ENCODE data around the gene GLI3. TPM values are rescaled to one million over a fixed set of nuclear protein-coding genes. Genes with fewer than 3 reads are reported as not detected.

GLI3 gene
- polyA plus RNA-seq, 6 donors from 2014 or later: not detected

- no peaks in the 10 kb centered on the region for H3K9me3 Mint-ChIP-seq
- H3K36me3 Mint-ChIP-seq: no peaks in the 10 kb centered on the region
- H3K27ac Mint-ChIP-seq: peak overlapping the region in 1 of 6 donors; percentile 74
- no peaks in the 10 kb centered on the region for H3K4me1 Mint-ChIP-seq
- H3K4me3 Mint-ChIP-seq: no peak overlapping the region
- no peak for ATAC-seq (ENCODE audit: low read depth in 2 of 2)
- peaks cover 0 to 6% (median 5%) of the 10 kb centered on the region in 3 donors for H3K27me3 Mint-ChIP-seq
- DNase-seq: no peak
Measured at GRCh38 chr7:41969561-41970105, 267.4 kb downstream of the GLI3 start.

GRCh38 chr7:41967156-41967555 is 269.9 kb downstream of the GLI3 start:
- peaks cover 8 to 9% (median 8%) of the 10 kb centered on the region in 3 donors for H3K27me3 Mint-ChIP-seq
- no peaks in the 10 kb centered on the region for H3K4me1 Mint-ChIP-seq
- H3K9me3 Mint-ChIP-seq: peaks cover 0 to 2% (median 0%) of the 10 kb centered on the region in 7 donors
- H3K4me3 Mint-ChIP-seq: no peak overlapping the region
- no peaks in the 10 kb centered on the region for H3K36me3 Mint-ChIP-seq
- no peak for DNase-seq
- no peak overlapping the region for H3K27ac Mint-ChIP-seq
- no peak for ATAC-seq (ENCODE audit: low read depth in 2 of 2)

DNA sequence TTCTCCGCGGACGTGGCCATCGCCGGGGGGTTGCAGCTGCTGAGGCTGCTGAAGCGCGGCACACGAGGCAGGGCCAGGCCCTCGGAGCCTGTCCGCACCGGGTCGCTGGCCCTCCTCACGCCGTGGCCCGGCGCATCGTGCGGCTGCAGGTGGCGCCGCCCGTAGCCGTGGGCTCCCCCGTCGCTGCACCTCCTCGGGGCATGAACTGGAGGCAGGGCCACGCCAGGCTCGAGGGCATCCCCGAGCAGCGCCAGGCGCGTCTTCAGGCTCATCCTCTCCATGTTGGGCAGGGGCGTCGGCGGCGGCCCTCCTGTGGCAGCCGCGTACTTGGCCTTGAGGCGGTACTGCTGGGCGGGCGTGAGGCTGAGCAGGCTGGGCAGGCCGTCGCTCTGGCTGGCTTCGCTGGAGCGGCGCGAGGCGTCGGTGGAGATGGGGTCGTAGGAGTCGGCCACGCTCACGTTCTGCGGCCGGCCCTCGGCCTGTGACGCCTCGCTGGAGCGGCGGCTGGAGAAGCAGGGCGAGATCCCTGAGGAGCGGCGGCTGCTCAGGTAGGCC is 271.0 kb downstream of the GLI3 start:
- Mint-ChIP-seq H3K36me3 (no peaks in the 10 kb centered on the region), H3K9me3 (peaks cover 0 to 2% (median 0%) of the 10 kb centered on the region in 7 donors), H3K4me1 (no peaks in the 10 kb centered on the region), H3K27ac (no peak overlapping the region), H3K27me3 (peaks cover 8 to 17% (median 14%) of the 10 kb centered on the region in 3 donors), H3K4me3 (no peak overlapping the region)
- DNase-seq (no peak), ATAC-seq (ENCODE audit: low read depth in 2 of 2) (no peak)

DNA sequence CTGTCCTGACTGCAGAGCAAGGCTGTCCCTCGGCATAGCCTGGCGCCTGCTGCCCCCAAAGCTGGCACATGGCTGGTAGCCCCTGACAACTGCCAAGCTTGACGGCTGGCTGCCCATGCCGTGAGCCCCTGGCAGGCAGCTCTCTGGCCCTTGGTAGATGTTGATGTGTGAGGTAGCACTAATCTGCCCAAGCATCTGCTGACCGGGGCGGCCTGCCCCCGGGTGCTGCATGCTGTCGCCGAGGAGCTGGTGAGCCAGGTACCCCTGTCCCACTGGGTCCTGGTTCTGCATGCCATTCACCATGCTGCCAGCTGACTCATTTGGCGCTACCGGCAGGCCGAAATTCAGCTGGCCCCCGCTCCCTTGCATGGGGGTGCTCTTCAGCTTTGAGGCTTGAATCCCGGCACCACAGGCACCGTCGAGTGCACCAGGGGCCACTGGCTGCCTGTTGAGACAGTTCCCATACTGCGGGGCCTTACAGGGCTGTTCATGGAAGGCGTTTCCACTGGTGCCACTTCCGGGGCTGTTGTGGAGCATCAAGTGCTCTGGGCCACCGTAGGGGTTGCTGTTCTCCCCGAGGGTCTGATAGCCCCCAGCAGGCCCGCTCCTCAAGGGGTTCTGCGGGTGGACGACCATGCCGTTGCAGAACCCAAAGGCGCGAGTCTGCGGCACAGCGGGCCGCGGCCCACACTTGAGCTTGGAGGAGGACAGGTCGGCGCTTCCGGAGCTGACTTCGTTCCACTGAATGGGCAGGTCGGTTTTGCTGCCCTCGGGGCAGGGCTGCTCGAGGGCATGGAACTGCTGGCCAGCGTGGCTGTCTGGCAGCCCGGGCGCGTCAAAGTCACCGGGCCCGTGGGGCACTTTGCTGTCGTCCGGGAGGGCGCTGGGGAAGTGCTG is 271.9 kb downstream of the GLI3 start:
- no peak overlapping the region for H3K27ac Mint-ChIP-seq
- DNase-seq (no peak), ATAC-seq (ENCODE audit: low read depth in 2 of 2) (no peak)
- peak overlapping the region in 1 of 8 donors; percentile 35 for H3K4me3 Mint-ChIP-seq
- H3K27me3 Mint-ChIP-seq: peaks cover 11 to 22% (median 20%) of the 10 kb centered on the region in 3 donors
- H3K4me1 Mint-ChIP-seq: no peaks in the 10 kb centered on the region
- H3K36me3 Mint-ChIP-seq: no peaks in the 10 kb centered on the region
- H3K9me3 Mint-ChIP-seq: peaks cover 0 to 2% (median 0%) of the 10 kb centered on the region in 7 donors

DNA sequence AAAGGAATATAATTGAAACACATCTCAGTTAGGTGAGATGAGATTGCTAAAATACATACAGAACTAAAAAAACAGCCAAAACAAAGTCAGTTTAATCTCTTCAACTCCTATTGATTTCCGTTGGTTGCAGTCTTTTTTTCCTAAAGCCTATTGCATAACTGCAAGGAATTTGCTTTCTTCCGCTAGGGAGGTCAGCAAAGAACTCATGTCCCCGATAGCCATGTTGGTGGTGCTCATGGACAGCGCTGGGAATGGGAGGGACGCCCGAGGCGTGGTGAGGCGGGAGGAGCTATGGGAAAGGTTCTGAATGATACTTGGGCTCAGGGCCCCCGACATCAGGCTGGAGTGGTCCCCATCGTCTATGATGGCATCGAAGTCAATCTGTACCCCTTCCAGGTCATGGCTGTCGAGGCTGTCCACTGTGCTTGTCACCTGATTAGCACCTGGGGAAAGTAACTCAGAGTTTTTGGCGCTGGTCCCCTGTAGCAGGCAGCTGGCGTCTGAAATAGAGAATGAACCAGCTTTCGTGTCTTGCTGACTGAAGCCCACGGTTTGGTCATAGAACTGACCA is 272.7 kb downstream of the GLI3 start:
- Mint-ChIP-seq H3K9me3 (peaks cover 0 to 2% (median 0%) of the 10 kb centered on the region in 7 donors), H3K27ac (no peak overlapping the region), H3K4me3 (no peak overlapping the region), H3K27me3 (peaks cover 18 to 27% (median 25%) of the 10 kb centered on the region in 3 donors), H3K36me3 (no peaks in the 10 kb centered on the region), H3K4me1 (no peaks in the 10 kb centered on the region)
- ATAC-seq (ENCODE audit: low read depth in 2 of 2): no peak
- DNase-seq: no peak

DNA sequence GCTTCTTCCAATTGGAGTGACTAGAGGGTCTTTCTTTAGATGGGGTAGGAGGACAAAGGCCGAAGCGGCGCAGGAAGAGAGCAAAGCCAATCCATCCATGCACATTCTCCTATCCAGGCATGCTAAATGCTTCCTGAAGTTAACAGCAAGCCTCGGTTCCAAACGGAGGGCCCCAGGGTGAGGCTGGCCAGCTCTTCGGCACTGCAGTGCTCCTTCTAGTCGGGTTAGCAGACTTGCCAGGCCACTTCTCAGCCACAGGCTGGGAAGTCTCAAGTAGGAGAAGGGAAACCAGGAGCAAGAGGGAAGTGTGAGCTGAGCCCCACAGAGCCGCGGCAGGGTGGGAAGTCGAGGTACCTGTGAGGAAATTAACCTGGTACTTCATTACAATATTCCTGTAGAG is 280.3 kb downstream of the GLI3 start:
- no peak for DNase-seq
- no peaks in the 10 kb centered on the region for H3K36me3 Mint-ChIP-seq
- H3K4me3 Mint-ChIP-seq: no peak overlapping the region
- H3K4me1 Mint-ChIP-seq: peaks cover 0 to 3% (median 0%) of the 10 kb centered on the region in 3 donors
- ATAC-seq (ENCODE audit: low read depth in 2 of 2): no peak
- H3K9me3 Mint-ChIP-seq: no peaks in the 10 kb centered on the region
- peaks cover 39 to 68% (median 52%) of the 10 kb centered on the region in 3 donors for H3K27me3 Mint-ChIP-seq
- H3K27ac Mint-ChIP-seq: no peak overlapping the region

DNA sequence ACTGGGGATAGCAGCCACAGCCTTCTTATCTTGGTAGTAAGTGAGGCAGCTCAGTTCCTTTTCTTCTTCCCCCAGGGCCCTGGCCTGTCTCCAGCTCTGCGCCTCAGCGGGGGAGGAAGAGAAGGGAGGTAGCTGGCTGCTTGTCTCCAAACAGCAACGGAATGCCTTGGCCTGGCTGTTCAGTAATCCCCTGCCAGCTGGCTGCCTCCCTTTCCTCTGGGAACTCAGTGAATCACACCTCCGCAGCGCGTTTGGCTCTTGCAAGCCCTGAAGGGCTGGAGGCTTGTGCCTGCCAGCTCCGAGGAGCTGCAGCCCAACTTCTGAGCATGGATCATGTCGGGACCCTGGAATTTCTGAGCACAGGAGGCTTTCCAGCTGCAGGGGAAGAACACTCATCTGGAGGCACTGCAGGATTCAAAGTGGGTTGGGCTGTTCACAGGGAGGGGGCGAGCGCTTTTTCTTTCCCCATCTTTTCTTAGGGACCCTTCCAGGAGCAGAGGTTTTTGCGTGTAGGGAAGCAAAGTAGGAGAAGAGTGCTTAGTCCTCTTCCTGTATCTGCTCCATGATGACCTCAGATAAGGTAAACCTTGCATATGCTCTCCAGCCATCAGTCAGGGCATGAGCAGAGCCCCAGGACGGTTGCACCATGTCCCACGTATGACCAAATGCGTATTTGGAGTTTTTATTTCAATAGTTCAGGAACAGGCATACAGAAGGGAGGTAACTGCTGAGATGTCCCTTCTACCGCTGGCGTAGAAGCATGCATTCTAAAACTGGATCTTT is 280.9 kb downstream of the GLI3 start:
- no peak overlapping the region for H3K4me3 Mint-ChIP-seq
- no peak for ATAC-seq (ENCODE audit: low read depth in 2 of 2)
- no peak overlapping the region for H3K27ac Mint-ChIP-seq
- H3K4me1 Mint-ChIP-seq: peaks cover 0 to 3% (median 0%) of the 10 kb centered on the region in 3 donors
- H3K36me3 Mint-ChIP-seq: no peaks in the 10 kb centered on the region
- no peaks in the 10 kb centered on the region for H3K9me3 Mint-ChIP-seq
- peaks cover 39 to 65% (median 46%) of the 10 kb centered on the region in 3 donors for H3K27me3 Mint-ChIP-seq
- no peak for DNase-seq

DNA sequence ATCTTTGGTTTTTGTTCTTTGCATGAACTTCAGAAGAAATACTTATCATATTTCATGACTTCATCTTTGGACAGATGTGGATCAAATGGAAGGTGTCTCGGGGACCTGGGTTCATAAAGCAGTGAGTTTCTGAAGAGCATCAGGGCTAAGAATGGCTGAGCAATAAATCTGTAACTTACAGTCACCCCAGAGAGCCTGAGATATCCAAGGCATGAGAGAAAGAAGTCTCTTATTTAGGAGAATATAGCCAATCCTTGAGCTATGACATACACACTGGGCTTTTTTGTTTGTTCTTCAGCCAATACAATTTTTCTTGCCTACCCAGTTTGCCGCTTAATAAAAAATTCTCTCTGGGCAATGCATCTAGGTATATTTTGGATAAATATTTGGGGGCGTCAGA is 281.6 kb downstream of the GLI3 start:
- no peak for ATAC-seq (ENCODE audit: low read depth in 2 of 2)
- DNase-seq: no peak
- Mint-ChIP-seq H3K9me3 (no peaks in the 10 kb centered on the region), H3K36me3 (no peaks in the 10 kb centered on the region), H3K4me3 (no peak overlapping the region), H3K4me1 (peaks cover 0 to 3% (median 0%) of the 10 kb centered on the region in 3 donors), H3K27me3 (peaks cover 44 to 68% (median 44%) of the 10 kb centered on the region in 3 donors), H3K27ac (no peak overlapping the region)

DNA sequence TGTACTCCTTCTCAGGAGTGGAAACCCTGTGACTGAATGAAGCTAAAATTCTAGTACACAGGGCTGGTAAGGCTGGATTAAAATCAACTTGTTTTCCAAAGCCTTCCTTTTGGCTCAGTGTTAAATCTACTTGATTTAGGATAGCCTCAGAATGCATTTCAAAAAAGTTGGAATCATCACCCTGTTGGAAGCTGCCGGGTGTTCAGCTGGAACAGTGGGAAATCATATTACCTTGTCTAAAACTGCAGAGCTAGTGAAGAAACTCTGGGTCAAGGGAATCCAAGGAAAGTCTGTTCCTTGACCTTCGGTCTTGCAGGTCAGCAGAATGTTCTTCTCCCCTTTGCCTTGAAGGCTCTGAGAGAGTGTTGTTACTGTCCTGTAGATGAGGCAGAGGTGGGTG is 282.0 kb downstream of the GLI3 start:
- Mint-ChIP-seq H3K4me3 (no peak overlapping the region), H3K36me3 (no peaks in the 10 kb centered on the region), H3K9me3 (no peaks in the 10 kb centered on the region), H3K27ac (no peak overlapping the region), H3K27me3 (peaks cover 39 to 67% (median 39%) of the 10 kb centered on the region in 3 donors), H3K4me1 (peaks cover 0 to 3% (median 0%) of the 10 kb centered on the region in 3 donors)
- DNase-seq: no peak
- no peak for ATAC-seq (ENCODE audit: low read depth in 2 of 2)

DNA sequence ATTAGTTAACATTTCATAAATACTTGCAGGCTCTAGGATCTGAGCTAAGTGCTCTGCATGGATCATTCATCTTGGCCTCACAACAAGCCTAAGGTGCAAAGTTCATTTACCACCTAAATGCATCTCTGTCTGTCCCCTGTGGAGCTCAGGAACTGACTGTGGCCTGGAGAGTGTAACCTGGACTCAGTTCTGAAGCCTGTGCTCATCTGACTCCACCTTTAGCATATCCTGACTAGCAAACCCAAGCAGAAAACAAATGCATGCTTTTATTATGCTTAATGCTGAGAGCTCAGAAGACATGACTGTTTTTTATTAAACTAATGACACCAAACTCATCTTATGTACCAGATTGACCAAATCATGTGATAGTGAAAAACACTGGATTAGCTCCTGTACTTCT is 288.5 kb downstream of the GLI3 start:
- DNase-seq (no peak), ATAC-seq (ENCODE audit: low read depth in 2 of 2) (no peak)
- no peak overlapping the region for H3K27ac Mint-ChIP-seq
- no peaks in the 10 kb centered on the region for H3K9me3 Mint-ChIP-seq
- peaks cover 4 to 5% (median 5%) of the 10 kb centered on the region in 3 donors for H3K4me1 Mint-ChIP-seq
- no peaks in the 10 kb centered on the region for H3K36me3 Mint-ChIP-seq
- peaks cover 8 to 26% (median 13%) of the 10 kb centered on the region in 3 donors for H3K27me3 Mint-ChIP-seq
- no peak overlapping the region for H3K4me3 Mint-ChIP-seq

- H3K4me1 Mint-ChIP-seq: peaks cover 26 to 33% (median 33%) of the 10 kb centered on the region in 3 donors
- peak overlapping the region in 2 of 6 donors; percentile 18 to 44 for H3K27ac Mint-ChIP-seq
- peaks cover 9 to 32% (median 28%) of the 10 kb centered on the region in 3 donors for H3K27me3 Mint-ChIP-seq
- peak; percentile 89 to 90 for ATAC-seq (ENCODE audit: low read depth in 2 of 2)
- H3K4me3 Mint-ChIP-seq: peak overlapping the region in 6 of 8 donors; percentile 48 to 91 (median 72)
- no peaks in the 10 kb centered on the region for H3K36me3 Mint-ChIP-seq
- DNase-seq: peak; percentile 77
- no peaks in the 10 kb centered on the region for H3K9me3 Mint-ChIP-seq
Measured at GRCh38 chr7:41943094-41943577, 293.9 kb downstream of the GLI3 start.

DNA sequence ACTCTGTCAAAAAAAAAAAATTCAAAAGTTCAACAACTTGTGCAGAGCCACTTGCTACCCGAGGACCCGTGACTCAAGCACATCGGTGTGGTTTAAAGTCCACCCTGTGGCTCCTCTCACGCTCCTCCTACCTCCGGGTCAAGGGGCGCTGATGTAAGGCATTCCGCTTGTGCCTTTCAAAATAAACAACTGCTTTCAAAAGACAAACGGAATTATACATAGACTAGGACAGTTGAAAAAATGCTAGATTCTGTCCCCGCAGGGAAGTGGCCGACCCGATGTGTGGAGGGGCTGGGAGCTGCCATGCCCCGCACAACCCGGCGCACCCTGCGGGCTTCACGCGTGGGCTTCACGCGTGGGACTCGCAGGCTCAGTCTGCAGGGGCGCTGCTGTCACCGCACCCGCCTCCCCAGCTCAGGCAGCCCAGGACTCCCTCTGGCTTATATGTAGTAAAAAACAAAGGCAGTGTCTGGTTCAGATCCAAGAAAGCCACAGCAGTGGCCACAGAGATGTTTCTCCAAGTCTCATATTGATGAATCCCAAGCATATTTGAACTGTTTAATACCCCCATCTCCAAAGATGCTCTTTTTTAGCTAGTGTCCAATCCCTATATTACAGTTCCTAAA is 294.4 kb downstream of the GLI3 start:
- DNase-seq (no peak), ATAC-seq (ENCODE audit: low read depth in 2 of 2) (peak; percentile 5 to 21)
- Mint-ChIP-seq H3K4me3 (peak overlapping the region in 6 of 8 donors; percentile 48 to 91 (median 72)), H3K36me3 (no peaks in the 10 kb centered on the region), H3K4me1 (peaks cover 26 to 33% (median 33%) of the 10 kb centered on the region in 3 donors), H3K27ac (peak overlapping the region in 2 of 6 donors; percentile 18 to 44), H3K27me3 (peaks cover 9 to 32% (median 28%) of the 10 kb centered on the region in 3 donors), H3K9me3 (no peaks in the 10 kb centered on the region)
